ENCODE results near the gene ZBTB47. TPM values are rescaled to one million over a fixed set of nuclear protein-coding genes. Genes with fewer than 3 reads are reported as not detected.

The ZBTB47 gene
- total RNA-seq, 1 donor from 2014 or later: 82.3 TPM

GRCh38 chr3:42680271-42680670, 26.8 kb downstream of the ZBTB47 start:
- intact Hi-C loops (cut with DNase I): no loop called here
- no peak for DNase-seq

DNA sequence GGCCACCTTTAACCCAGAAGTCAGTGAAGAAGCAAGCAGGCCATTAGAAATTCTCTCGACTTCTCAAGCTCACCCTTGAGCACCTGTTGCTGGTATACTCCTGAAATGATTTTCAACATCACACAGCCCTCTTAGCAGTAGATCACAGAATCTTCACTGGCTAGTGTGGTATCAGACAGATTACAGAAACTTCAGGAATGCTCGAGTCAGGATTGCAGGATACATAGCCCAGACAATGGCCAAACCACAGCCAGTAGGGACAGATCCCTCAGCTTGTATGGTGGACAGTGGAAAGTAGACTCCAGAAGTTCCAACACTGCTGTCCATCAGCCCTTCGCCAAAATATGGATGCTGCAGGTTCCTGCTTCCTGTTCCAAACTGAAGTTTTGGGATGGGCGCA, 27.3 kb downstream of the ZBTB47 start:
- no peak for ATAC-seq (ENCODE audit: poor library complexity)
- DNase-seq: no peak
- intact Hi-C loops (cut with DNase I): no loop called here

More at GRCh38 chr3:42680271-42680670, 26.8 kb downstream of the ZBTB47 start:
- ATAC-seq (ENCODE audit: poor library complexity): no peak

DNA sequence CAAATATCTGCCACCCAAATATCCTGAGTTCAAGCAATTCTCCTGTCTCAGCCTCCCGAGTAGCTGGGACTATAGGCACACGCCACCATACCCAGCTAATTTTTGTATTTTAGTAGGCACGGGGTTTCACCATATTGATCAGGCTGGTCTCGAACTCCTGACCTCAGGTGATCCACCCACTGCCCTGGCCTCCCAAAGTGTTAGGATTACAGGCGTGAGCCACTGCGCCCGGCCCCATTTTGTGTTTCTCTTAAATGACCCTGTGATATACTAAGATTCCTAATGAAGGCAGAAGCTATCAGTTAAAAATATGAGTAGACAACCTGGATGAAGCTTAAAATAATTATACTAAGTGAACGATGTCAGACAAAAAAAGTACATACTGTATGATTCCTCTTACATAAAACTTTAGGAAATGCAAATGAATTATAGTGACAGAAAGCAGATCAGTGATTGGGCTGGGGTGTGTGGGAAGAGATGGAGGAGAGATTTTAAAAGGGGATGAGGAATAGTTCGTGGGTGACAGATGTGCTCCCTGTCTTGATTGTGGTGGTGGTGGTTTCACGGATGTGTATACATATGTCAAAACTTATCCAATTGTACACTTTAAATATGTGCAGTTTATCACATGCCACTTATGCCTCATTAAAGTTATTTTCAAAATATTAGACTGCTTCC, 28.0 kb downstream of the ZBTB47 start:
- intact Hi-C loops (cut with DNase I): no loop called here
- DNase-seq (no peak), ATAC-seq (ENCODE audit: poor library complexity) (no peak)

DNA sequence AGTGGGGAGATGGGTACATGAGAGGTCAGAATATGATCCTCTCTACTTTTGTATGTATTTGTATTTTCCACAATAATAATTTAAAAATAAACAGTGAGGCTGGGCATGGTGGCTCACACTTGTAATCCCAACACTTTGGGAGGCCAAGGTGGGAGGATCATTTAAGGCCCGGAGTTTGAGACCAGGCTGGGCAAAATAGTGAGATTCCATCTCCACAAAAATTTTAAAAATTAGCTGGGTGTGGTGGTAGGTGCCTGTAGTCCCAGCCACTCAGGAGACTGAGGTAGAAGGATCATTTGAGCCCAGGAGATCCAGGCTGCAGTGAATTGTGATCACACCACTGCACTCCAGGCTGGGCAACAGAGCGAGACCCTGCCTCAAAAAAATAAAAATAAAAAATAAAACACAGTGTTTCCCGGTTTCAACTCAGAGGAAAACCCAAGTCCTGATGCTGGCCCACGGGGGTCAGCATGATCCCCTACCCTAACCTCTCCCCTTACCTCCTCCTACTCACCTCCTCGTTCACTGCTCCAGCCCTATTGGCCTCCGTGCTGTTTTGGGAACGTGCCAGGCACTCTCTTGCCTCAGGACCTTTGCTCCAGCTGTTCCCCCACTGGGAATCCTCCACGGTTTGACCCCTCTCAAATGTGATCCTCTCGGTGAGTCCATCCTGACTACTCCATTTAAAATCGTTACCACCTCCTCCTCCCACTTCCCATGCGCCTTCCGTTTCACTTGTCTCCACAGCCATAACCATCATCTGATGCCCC, 29.0 kb downstream of the ZBTB47 start:
- DNase-seq: no peak
- intact Hi-C loops (cut with DNase I): no loop called here
- no peak for ATAC-seq (ENCODE audit: poor library complexity)

- intact Hi-C loops (cut with DNase I): no loop called here
- peak; percentile 68 for DNase-seq
- peak; percentile 89 for ATAC-seq (ENCODE audit: poor library complexity)
Observed at GRCh38 chr3:42683875-42684598, 30.5 kb downstream of the ZBTB47 start.

- DNase-seq: no peak
- intact Hi-C loops (cut with DNase I): no loop called here
- no peak for ATAC-seq (ENCODE audit: poor library complexity)
Observed at GRCh38 chr3:42684632-42685362, 31.3 kb downstream of the ZBTB47 start.

- intact Hi-C loops (cut with DNase I): no loop called here
- DNase-seq (no peak), ATAC-seq (ENCODE audit: poor library complexity) (no peak)
Observed at GRCh38 chr3:42685363-42685881, 31.9 kb downstream of the ZBTB47 start, which contains the start of gene KLHL40. Gene KLHL40, plus strand, starts transcription at chr3:42685537. Its CDS starts 82 bp downstream, at chr3:42685619.

DNA sequence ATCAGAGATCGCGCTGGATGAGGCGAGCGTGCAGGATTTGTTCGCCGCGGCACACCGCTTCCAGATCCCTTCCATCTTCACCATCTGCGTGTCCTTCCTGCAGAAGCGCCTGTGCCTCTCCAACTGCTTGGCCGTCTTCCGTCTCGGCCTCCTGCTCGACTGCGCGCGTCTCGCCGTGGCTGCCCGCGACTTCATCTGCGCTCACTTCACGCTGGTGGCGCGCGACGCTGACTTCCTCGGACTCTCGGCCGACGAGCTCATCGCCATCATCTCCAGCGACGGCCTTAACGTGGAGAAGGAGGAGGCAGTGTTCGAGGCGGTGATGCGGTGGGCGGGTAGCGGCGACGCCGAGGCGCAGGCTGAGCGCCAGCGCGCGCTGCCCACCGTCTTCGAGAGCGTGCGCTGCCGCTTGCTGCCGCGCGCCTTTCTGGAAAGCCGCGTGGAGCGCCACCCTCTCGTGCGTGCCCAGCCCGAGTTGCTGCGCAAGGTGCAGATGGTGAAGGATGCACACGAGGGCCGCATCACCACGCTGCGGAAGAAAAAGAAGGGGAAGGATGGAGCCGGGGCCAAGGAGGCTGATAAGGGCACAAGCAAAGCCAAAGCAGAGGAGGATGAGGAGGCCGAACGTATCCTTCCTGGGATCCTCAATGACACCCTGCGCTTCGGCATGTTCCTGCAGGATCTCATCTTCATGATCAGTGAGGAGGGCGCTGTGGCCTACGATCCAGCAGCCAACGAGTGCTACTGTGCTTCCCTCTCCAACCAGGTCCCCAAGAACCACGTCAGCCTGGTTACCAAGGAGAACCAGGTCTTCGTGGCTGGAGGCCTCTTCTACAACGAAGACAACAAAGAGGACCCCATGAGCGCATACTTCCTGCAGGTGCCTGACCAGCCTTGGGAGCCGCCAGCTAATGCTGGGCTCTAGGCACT, 32.7 kb downstream of the ZBTB47 start:
- ATAC-seq (ENCODE audit: poor library complexity) (no peak), DNase-seq (no peak)
- intact Hi-C loops (cut with DNase I): no loop called here

DNA sequence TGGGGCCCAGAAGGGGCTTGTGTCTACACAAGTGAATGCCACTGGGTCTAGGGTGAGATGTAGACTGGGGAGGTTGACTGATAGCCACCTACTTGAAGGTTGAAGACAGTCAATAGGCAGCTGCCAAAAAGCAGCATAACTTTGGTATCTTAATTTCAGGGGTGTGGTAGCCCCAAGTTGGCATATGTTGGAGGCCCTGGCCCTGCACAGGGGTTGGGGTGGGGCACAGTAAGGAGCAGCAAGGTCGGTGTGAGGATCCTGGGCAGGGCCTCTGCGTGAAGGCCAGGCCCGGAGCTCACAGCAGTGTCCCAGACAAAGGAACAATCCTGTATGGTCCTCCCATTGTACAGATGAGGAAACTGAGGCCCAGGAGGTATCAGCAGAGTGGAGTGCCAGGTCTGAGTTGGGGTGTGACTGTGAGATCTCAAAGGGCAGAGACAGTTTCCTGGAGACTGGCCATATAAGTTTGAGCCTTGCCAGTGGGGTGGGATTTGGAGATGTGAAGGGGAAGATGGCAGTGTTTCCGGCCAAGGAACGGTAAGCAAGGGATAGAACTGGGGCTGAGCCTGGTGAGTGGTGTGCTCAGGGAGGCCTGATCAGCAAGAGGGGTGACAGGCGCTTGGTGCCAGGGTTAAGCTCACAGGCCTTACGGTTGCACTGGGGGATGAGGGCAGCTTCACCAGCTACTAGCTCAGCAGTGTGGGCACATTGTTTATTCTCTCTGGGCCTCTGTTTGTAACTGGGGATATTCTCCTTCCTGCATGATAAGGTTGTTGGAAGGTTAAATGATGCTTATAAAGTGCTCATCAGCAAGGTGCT, 33.5 kb downstream of the ZBTB47 start:
- ATAC-seq (ENCODE audit: poor library complexity) (no peak), DNase-seq (no peak)
- intact Hi-C loops (cut with DNase I): no loop called here

- no peak for DNase-seq
- no peak for ATAC-seq (ENCODE audit: poor library complexity)
- intact Hi-C loops (cut with DNase I): no loop called here
Observed at GRCh38 chr3:42688016-42688415, 34.5 kb downstream of the ZBTB47 start.

- ATAC-seq (ENCODE audit: poor library complexity) (no peak), DNase-seq (no peak)
- intact Hi-C loops (cut with DNase I): no loop called here
Observed at GRCh38 chr3:42688487-42689420, 35.3 kb downstream of the ZBTB47 start.

DNA sequence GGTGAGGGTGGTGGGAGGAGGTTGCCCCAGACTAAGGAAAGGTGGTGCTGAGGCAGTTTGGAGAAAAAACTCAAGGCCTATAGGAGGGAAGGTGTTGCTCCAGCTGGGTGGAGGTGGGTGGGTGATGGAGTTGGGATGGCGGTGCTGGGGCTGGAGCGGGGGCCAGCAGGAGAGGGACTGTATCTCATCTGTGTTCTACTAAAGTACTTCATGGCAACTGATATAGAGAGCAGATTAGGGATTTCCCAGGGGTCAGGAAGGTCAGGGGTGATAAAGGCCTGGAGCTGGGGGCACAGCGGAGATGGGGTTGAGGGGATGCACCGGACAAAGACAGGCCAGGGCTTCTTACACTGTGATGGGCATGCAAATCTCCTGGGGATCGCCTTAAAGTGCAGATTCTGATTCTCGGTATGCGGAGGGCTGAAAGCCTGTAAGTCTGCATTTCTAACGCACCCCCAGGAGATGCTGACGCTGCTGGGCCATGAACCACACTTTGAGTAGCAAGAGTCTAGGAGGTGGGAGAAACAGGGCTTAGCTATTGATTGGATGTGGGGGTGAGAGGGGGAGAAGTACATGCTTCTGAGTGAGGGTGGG, 36.0 kb downstream of the ZBTB47 start:
- ATAC-seq (ENCODE audit: poor library complexity) (no peak), DNase-seq (no peak)
- intact Hi-C loops (cut with DNase I): no loop called here

DNA sequence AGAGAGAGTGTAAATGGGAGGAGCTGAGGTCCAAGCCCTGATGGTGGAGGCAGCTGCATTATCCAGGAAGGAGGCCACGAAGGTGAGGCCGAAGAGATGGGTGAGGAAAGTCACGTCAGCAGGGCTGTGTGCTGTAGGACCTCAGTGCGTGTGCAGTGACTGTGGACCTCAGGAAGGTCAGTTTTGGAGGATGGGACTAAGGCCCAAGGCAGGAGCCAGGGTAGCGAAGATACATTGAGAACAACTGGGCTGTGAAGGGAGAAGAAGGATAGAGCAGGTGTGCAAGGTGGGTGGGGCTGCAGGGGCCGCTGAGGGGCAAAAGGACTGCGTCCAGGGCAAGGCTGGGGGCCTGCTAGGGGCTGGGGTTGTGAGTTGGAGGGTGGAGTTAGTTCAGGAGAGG, 36.7 kb downstream of the ZBTB47 start:
- ATAC-seq (ENCODE audit: poor library complexity) (no peak), DNase-seq (no peak)
- intact Hi-C loops (cut with DNase I): no loop called here

DNA sequence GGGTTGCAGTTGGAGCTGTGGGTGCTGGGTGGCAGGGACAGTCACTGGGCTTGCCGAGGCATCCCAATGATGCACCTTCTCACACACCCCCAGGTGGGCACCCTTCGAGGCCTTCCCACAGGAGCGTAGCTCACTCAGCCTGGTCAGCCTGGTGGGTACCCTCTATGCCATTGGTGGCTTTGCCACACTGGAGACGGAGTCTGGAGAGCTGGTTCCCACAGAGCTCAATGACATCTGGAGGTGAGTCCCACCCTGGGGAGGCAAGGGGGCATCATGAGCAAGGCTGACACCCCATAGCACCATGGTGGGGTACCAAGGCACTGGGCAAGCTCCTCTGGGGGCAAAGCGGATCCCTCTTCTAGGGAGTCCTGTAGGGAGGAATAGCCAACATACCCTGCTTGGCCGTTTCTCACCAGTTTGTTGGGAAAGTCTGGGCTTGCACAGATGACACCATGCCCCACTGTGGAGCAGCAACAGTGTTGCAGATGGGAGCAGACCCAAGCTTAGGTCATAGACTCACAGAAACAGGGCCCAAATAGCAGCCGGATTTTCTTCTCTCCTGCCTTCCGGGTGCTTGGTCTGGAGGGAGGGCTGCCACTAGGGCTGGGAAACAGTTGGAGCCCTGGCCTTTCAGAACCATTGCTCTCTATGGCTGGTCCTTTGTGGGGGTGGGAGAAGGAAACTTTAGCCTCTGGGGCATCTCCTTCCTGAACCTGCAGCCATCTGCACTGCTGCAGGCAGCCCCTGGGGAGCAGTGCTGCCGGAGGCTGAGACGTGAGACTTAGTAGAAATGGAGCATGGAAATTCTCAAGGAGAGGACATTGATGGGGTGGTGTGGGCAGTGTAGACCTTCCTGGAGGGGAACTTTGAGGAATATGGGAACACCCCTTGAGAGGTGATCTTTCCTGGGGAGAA, 37.5 kb downstream of the ZBTB47 start:
- DNase-seq (no peak), ATAC-seq (ENCODE audit: poor library complexity) (no peak)
- intact Hi-C loops (cut with DNase I): no loop called here
